HepG2 (cell line): ENCODE measurements around the gene ZBTB20. TPM values are rescaled to one million over a fixed set of nuclear protein-coding genes. Genes with fewer than 3 reads are reported as not detected.

Source experiments
- ATAC-seq: fragments of 200-7000 bp; cut with Tn5 transposase; 3 replicates; pipeline ENCODE4 v1.9.1; 2020; ENCODE audit warnings: mild to moderate bottlenecking, moderate library complexity
- BruUV-seq: library from RNA; stranded (reverse); fragments of 400-500 nt; replicated peaks from 2 replicates; lab custom pipeline; 2021; lab: Mats Ljungman, UMichigan
- CTCF ChIA-PET: fragments of 300-600 bp; formaldehyde crosslinking; extraction: SDS; loops from one replicate; lab custom pipeline; 2021; ENCODE audit warnings: low total read pairs, inconsistent platforms, low intra/inter-chr PET ratio; lab: Yijun Ruan, JAX
- POLR2A ChIA-PET: fragments of 350-600 bp; sonication (Branson Sonifier 250); formaldehyde crosslinking; loops from one replicate; lab custom pipeline; 2020; ENCODE audit warnings: antibody characterized with exemption, inconsistent platforms; lab: Yijun Ruan, JAX
- DNase-seq: peaks from one replicate; pipeline ENCODE4 v3.0.0-alpha.2; 2015; ENCODE audit warnings: low spot score
- FAIRE-seq: peaks from 3 replicates; lab custom pipeline; 2011; peaks lifted over from hg19 to GRCh38; lab: Jason Lieb, UNC
- H2AFZ ChIP-seq: one replicate; pipeline ENCODE4 v1.6.1; 2011; ENCODE audit warnings: low read length, inconsistent platforms
- H3K27ac ChIP-seq: fragments of 300-600 bp; 3 replicates; pipeline ENCODE4 v1.8.0; 2011; ENCODE audit warnings: mixed run types, mild to moderate bottlenecking, mixed read lengths, low read length, inconsistent platforms; ENCODE audit not compliant: insufficient read depth; ENCODE audit errors: extremely low read length
- H3K27me3 ChIP-seq, 2 experiments: fragments of 200-600 bp in 1 of 2; 2 replicates in 1 of 2; 3 replicates in 1 of 2; pipeline versions ENCODE4 v1.6.0 to v1.8.0; 2011; ENCODE audit warnings: low read length in 2 of 2, mild to moderate bottlenecking in 2 of 2, moderate library complexity in 2 of 2, inconsistent platforms in 1 of 2; ENCODE audit not compliant: insufficient read depth in 2 of 2, control insufficient read depth in 1 of 2
- H3K36me3 ChIP-seq, 2 experiments: fragments of 200-600 bp in 1 of 2; replicated peaks in 1 of 2; 2 replicates in 1 of 2; 3 replicates in 1 of 2; pipeline versions ENCODE4 v1.5.1 to v1.8.0; 2011; ENCODE audit warnings: low read length in 2 of 2, inconsistent platforms in 1 of 2; ENCODE audit not compliant: insufficient read depth in 2 of 2, control insufficient read depth in 1 of 2
- H3K4me1 ChIP-seq: 2 replicates; pipeline ENCODE4 v1.5.1; 2012; ENCODE audit warnings: low read length, inconsistent platforms; ENCODE audit not compliant: insufficient read depth
- H3K4me2 ChIP-seq: 2 replicates; pipeline ENCODE4 v1.6.0; 2011; ENCODE audit warnings: low read depth, low read length, inconsistent platforms
- H3K4me3 ChIP-seq, 3 experiments: fragments of 200-600 bp in 1 of 3; sonication (generic), shearing (Covaris generic) in 1 of 3; replicated peaks in 1 of 3; 2 replicates each; pipeline ENCODE4 v1.5.1; 2011 to 2016; ENCODE audit warnings: low read length in 3 of 3, inconsistent platforms in 2 of 3, low read depth in 2 of 3, mild to moderate bottlenecking in 2 of 3, control low read depth in 1 of 3, mixed read lengths in 1 of 3; ENCODE audit not compliant: insufficient read depth in 1 of 3
- H3K79me2 ChIP-seq: one replicate; pipeline ENCODE4 v1.6.1; 2011; ENCODE audit warnings: low read length, inconsistent platforms; ENCODE audit not compliant: insufficient read depth
- H3K9ac ChIP-seq: 2 replicates; pipeline ENCODE4 v1.6.0; 2011; ENCODE audit warnings: mild to moderate bottlenecking, low read depth, low read length, inconsistent platforms; ENCODE audit not compliant: insufficient read depth
- H3K9me3 ChIP-seq: 2 replicates; pipeline ENCODE4 v1.5.1; 2012; ENCODE audit warnings: mild to moderate bottlenecking, low read length
- H4K20me1 ChIP-seq: 2 replicates; pipeline ENCODE4 v1.6.0; 2011; ENCODE audit warnings: inconsistent platforms, mild to moderate bottlenecking, low read length, moderate library complexity; ENCODE audit not compliant: insufficient read depth
- AKAP8 ChIP-seq: sonication (generic); formaldehyde crosslinking; IDR thresholded peaks from 2 replicates; pipeline ENCODE4 v1.5.1; 2020; ENCODE audit warnings: mild to moderate bottlenecking, missing genetic modification reagents
- BCL6 ChIP-seq: IDR thresholded peaks from 2 replicates; pipeline ENCODE4 v1.6.1; 2016; ENCODE audit warnings: missing genetic modification reagents, missing compliant biosample characterization
- HNRNPL ChIP-seq: fragments of 200-400 bp; formaldehyde crosslinking; IDR thresholded peaks from 2 replicates; pipeline ENCODE4 v1.6.1; 2017; ENCODE audit warnings: mild to moderate bottlenecking, low read depth, low read length
- MAF1 ChIP-seq: sonication (generic); formaldehyde crosslinking; IDR thresholded peaks from 2 replicates; pipeline ENCODE4 v1.5.0; 2020; ENCODE audit warnings: missing genetic modification reagents, borderline replicate concordance
- NFIB ChIP-seq: sonication (generic); formaldehyde crosslinking; IDR thresholded peaks from 2 replicates; pipeline ENCODE4 v1.9.0; 2021; ENCODE audit warnings: missing genetic modification reagents, mild to moderate bottlenecking, borderline replicate concordance
- SNRNP70 ChIP-seq: fragments of 200-400 bp; formaldehyde crosslinking; IDR thresholded peaks from 2 replicates; pipeline ENCODE4 v1.6.1; 2017; ENCODE audit warnings: mild to moderate bottlenecking, low read depth, low read length, moderate library complexity
- STAT6 ChIP-seq: sonication (generic); formaldehyde crosslinking; IDR thresholded peaks from 2 replicates; pipeline ENCODE4 v1.4.0; 2020; ENCODE audit warnings: missing genetic modification reagents, mild to moderate bottlenecking, borderline replicate concordance
- ZBTB21 ChIP-seq: sonication (generic); formaldehyde crosslinking; IDR thresholded peaks from 2 replicates; pipeline ENCODE4 v1.4.0; 2020; ENCODE audit warnings: missing genetic modification reagents
- ZNF17 ChIP-seq: sonication (generic); formaldehyde crosslinking; IDR thresholded peaks from 2 replicates; pipeline ENCODE4 v1.5.0; 2020; ENCODE audit warnings: mild to moderate bottlenecking, missing genetic modification reagents
- ZNF224 ChIP-seq: sonication (generic); formaldehyde crosslinking; IDR thresholded peaks from 2 replicates; pipeline ENCODE4 v1.5.0; 2020; ENCODE audit warnings: mild to moderate bottlenecking, missing genetic modification reagents
- ZNF460 ChIP-seq: sonication (generic); formaldehyde crosslinking; IDR thresholded peaks from 2 replicates; pipeline ENCODE4 v1.5.1; 2020; ENCODE audit warnings: missing genetic modification reagents, mild to moderate bottlenecking, borderline replicate concordance
- ZNF768 ChIP-seq: sonication (generic); formaldehyde crosslinking; IDR thresholded peaks from 2 replicates; pipeline ENCODE4 v1.4.0; 2020; ENCODE audit warnings: missing genetic modification reagents
- ZNF782 ChIP-seq: sonication (generic); formaldehyde crosslinking; IDR thresholded peaks from 2 replicates; pipeline ENCODE4 v1.4.0; 2020; ENCODE audit warnings: missing genetic modification reagents, mild to moderate bottlenecking, borderline replicate concordance
- ZSCAN12 ChIP-seq: sonication (generic); formaldehyde crosslinking; IDR thresholded peaks from 2 replicates; pipeline ENCODE4 v1.9.0; 2021; ENCODE audit warnings: mild to moderate bottlenecking, missing genetic modification reagents
- ZSCAN29 ChIP-seq: sonication (generic); formaldehyde crosslinking; conservative IDR thresholded peaks from 2 replicates; pipeline ENCODE4 v1.4.0; 2020; ENCODE audit warnings: mild to moderate bottlenecking, missing genetic modification reagents
- WGBS: methylation state at CpG from one replicate; pipeline ENCODE4 v1.1.6; 2017; ENCODE audit warnings: low lambda C conversion rate; 5-methylcytosine and 5-hydroxymethylcytosine counted together
- in situ Hi-C: cut with HindIII; loops from 2 replicates; pipeline ENCODE4 v1.10.0; 2017; ENCODE audit warnings: low pct_unique_long_range_greater_than_20kb; ENCODE audit not compliant: extremely low pct_ligation_motif_present
- intact Hi-C: fragments of 100-400 bp; cut with micrococcal nuclease; formaldehyde crosslinking; loops from one replicate; pipeline ENCODE4 v1.10.0; 2022; ENCODE audit not compliant: unreplicated experiment
- polyA plus RNA-seq, 8 experiments: library from polyadenylated mRNA; depleted of rRNA in 3 of 8; stranded (reverse) in 7 of 8; unstranded in 1 of 8; fragments of >200 nt; fragmentation: Illumina TruSeq in 4 of 8; extraction: Trizol in 4 of 8; gene quantifications; 2 replicates each; pipeline versions ENCODE4 v1.2.1 to v1.2.3, GENCODE V29; 2011 to 2016; ENCODE audit warnings: low read depth in 4 of 8, missing spikeins in 1 of 8, mixed read lengths in 1 of 8; ENCODE audit not compliant: insufficient read depth in 1 of 8
- total RNA-seq, 5 experiments: library from RNA; depleted of rRNA; stranded (reverse); fragments of >200 nt; fragmentation: Illumina TruSeq; extraction: Trizol; gene quantifications; 2 replicates each; pipeline ENCODE4 v1.2.3, GENCODE V29; 2016; ENCODE audit warnings: low read depth in 1 of 5
- TF ChIP-seq, protein P1 (sequence below): sonication (generic); formaldehyde crosslinking; IDR thresholded peaks from 2 replicates; pipeline ENCODE4 v1.8.0; 2023; ENCODE audit warnings: mild to moderate bottlenecking, missing genetic modification reagents
- TF ChIP-seq, protein P2 (sequence below): sonication (generic); formaldehyde crosslinking; IDR thresholded peaks from 2 replicates; pipeline ENCODE4 v1.4.0; 2020; ENCODE audit warnings: missing genetic modification reagents
- TF ChIP-seq, protein P3 (sequence below): sonication (generic); formaldehyde crosslinking; IDR thresholded peaks from 2 replicates; pipeline ENCODE4 v1.4.0; 2020; ENCODE audit warnings: mild to moderate bottlenecking, missing genetic modification reagents
- TF ChIP-seq, protein P4 (sequence below): IDR thresholded peaks from 2 replicates; pipeline ENCODE4 v1.6.1; 2016; ENCODE audit warnings: low read depth, control low read depth

ZBTB20 gene
- total and polyA plus RNA-seq, 2 of the 13 experiments (the other 11 are each of a cell fraction or from before 2014, with no cell fraction given): 1.9 to 8.8 TPM

- TF ChIP-seq, protein P1, sequence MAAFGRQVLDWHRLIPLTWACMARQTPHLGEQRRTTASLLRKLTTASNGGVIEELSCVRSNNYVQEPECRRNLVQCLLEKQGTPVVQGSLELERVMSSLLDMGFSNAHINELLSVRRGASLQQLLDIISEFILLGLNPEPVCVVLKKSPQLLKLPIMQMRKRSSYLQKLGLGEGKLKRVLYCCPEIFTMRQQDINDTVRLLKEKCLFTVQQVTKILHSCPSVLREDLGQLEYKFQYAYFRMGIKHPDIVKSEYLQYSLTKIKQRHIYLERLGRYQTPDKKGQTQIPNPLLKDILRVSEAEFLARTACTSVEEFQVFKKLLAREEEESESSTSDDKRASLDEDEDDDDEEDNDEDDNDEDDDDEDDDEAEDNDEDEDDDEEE: no peak
- TF ChIP-seq ZBTB21 (CRISPR knock-in tag) (no peak), ZSCAN29 (CRISPR knock-in tag) (no peak), AKAP8 (CRISPR knock-in tag) (no peak), BCL6 (CRISPR knock-in tag) (no peak), NFIB (CRISPR knock-in tag) (no peak), ZNF17 (CRISPR knock-in tag) (no peak), STAT6 (CRISPR knock-in tag) (no peak), ZNF768 (no peak), MAF1 (CRISPR knock-in tag) (no peak), ZSCAN12 (CRISPR knock-in tag) (no peak), SNRNP70 (no peak), HNRNPL (no peak), ZNF224 (no peak), ZNF782 (CRISPR knock-in tag) (no peak), ZNF460 (CRISPR knock-in tag) (no peak)
- TF ChIP-seq, protein P2, sequence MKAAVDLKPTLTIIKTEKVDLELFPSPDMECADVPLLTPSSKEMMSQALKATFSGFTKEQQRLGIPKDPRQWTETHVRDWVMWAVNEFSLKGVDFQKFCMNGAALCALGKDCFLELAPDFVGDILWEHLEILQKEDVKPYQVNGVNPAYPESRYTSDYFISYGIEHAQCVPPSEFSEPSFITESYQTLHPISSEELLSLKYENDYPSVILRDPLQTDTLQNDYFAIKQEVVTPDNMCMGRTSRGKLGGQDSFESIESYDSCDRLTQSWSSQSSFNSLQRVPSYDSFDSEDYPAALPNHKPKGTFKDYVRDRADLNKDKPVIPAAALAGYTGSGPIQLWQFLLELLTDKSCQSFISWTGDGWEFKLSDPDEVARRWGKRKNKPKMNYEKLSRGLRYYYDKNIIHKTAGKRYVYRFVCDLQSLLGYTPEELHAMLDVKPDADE (CRISPR knock-in tag): no peak
- TF ChIP-seq, protein P3, sequence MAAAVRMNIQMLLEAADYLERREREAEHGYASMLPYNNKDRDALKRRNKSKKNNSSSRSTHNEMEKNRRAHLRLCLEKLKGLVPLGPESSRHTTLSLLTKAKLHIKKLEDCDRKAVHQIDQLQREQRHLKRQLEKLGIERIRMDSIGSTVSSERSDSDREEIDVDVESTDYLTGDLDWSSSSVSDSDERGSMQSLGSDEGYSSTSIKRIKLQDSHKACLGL: no peak
- TF ChIP-seq, protein P4, sequence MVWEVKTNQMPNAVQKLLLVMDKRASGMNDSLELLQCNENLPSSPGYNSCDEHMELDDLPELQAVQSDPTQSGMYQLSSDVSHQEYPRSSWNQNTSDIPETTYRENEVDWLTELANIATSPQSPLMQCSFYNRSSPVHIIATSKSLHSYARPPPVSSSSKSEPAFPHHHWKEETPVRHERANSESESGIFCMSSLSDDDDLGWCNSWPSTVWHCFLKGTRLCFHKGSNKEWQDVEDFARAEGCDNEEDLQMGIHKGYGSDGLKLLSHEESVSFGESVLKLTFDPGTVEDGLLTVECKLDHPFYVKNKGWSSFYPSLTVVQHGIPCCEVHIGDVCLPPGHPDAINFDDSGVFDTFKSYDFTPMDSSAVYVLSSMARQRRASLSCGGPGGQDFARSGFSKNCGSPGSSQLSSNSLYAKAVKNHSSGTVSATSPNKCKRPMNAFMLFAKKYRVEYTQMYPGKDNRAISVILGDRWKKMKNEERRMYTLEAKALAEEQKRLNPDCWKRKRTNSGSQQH: no peak
- Histone ChIP-seq H3K36me3 (no peaks in the 10 kb centered on the region), H3K79me2 (no peaks in the 10 kb centered on the region), H2AFZ (no peak overlapping the region), H3K9ac (no peak overlapping the region), H3K4me1 (no peaks in the 10 kb centered on the region), H3K4me3 (no peak overlapping the region), H3K4me2 (no peak overlapping the region), H3K9me3 (no peaks in the 10 kb centered on the region), H4K20me1 (no peaks in the 10 kb centered on the region), H3K27me3 (no peaks in the 10 kb centered on the region), H3K27ac (no peak overlapping the region)
- intact Hi-C loops: no loop called here
- POLR2A ChIA-PET: no interaction called here
- 89% methylated on average over 2 of the region's 2 CpGs for WGBS
- no TSS peak for BruUV-seq
- CTCF ChIA-PET: no interaction called here
- FAIRE-seq: no peak
- no peak for ATAC-seq
- no peak for DNase-seq
- in situ Hi-C loops: no loop called here
Observed at GRCh38 chr3:114668099-114668498, 479.0 kb downstream of the ZBTB20 start.
